ENCODE results near the gene TFF1.

The TFF1 gene

GRCh38 chr21:42390193-42390592 is 23.9 kb upstream of the TFF1 start:
- H3K79me2 ChIP-seq (ENCODE audit: low read length): no peaks in the 10 kb centered on the region
- H3K4me2 ChIP-seq (ENCODE audit: low read length): no peak overlapping the region
- H2AFZ ChIP-seq (ENCODE audit: low read depth, low read length): no peak overlapping the region
- H3K4me1 ChIP-seq (ENCODE audit: low read length): peaks cover 6% of the 10 kb centered on the region
- no peak overlapping the region for H3K27ac ChIP-seq (ENCODE audit: low read length)
- no peaks in the 10 kb centered on the region for H3K9me3 ChIP-seq (ENCODE audit: insufficient read depth, low read length)
- no peak overlapping the region for H3K4me3 ChIP-seq (ENCODE audit: low read length)
- 0 out of 2 replicates have a peak, but pooled peaks cover 8% of the 10 kb centered on the region for H3K27me3 ChIP-seq (ENCODE audit: low read depth, low read length)
- no peaks in the 10 kb centered on the region for H3K36me3 ChIP-seq (replicated peaks; ENCODE audit: low read depth, low read length)
- TF ChIP-seq EZH2phosphoT487 (IDR thresholded peaks at IDR 0.05; ENCODE audit: low read depth): no peak
- no peak for TF ChIP-seq CTCF (IDR thresholded peaks at IDR 0.05; ENCODE audit: low read depth, low read length)
- no peaks in the 10 kb centered on the region for H4K20me1 ChIP-seq (ENCODE audit: insufficient read depth, low read length)
- H3K9ac ChIP-seq (ENCODE audit: low read length): no peak overlapping the region

GRCh38 chr21:42389449-42389835 is 23.1 kb upstream of the TFF1 start:
- Histone ChIP-seq H3K4me1 (ENCODE audit: low read length) (peaks cover 6% of the 10 kb centered on the region), H3K36me3 (replicated peaks; ENCODE audit: low read depth, low read length) (no peaks in the 10 kb centered on the region), H3K27ac (ENCODE audit: low read length) (no peak overlapping the region), H3K79me2 (ENCODE audit: low read length) (no peaks in the 10 kb centered on the region), H3K9ac (ENCODE audit: low read length) (no peak overlapping the region), H3K4me2 (ENCODE audit: low read length) (no peak overlapping the region), H4K20me1 (ENCODE audit: insufficient read depth, low read length) (no peaks in the 10 kb centered on the region), H3K4me3 (ENCODE audit: low read length) (no peak overlapping the region), H3K9me3 (ENCODE audit: insufficient read depth, low read length) (no peaks in the 10 kb centered on the region), H2AFZ (ENCODE audit: low read depth, low read length) (no peak overlapping the region), H3K27me3 (ENCODE audit: low read depth, low read length) (0 out of 2 replicates have a peak, but pooled peaks cover 8% of the 10 kb centered on the region)
- TF ChIP-seq EZH2phosphoT487 (IDR thresholded peaks at IDR 0.05; ENCODE audit: low read depth) (no peak), CTCF (IDR thresholded peaks at IDR 0.05; ENCODE audit: low read depth, low read length) (no peak)

- H3K9me3 ChIP-seq (ENCODE audit: insufficient read depth, low read length): no peaks in the 10 kb centered on the region
- H4K20me1 ChIP-seq (ENCODE audit: insufficient read depth, low read length): no peaks in the 10 kb centered on the region
- no peak overlapping the region for H3K27ac ChIP-seq (ENCODE audit: low read length)
- TF ChIP-seq CTCF (IDR thresholded peaks at IDR 0.05; ENCODE audit: low read depth, low read length) (no peak), EZH2phosphoT487 (IDR thresholded peaks at IDR 0.05; ENCODE audit: low read depth) (no peak)
- no peak overlapping the region for H2AFZ ChIP-seq (ENCODE audit: low read depth, low read length)
- peaks cover 6% of the 10 kb centered on the region for H3K4me1 ChIP-seq (ENCODE audit: low read length)
- no peaks in the 10 kb centered on the region for H3K36me3 ChIP-seq (replicated peaks; ENCODE audit: low read depth, low read length)
- no peak overlapping the region for H3K4me3 ChIP-seq (ENCODE audit: low read length)
- H3K9ac ChIP-seq (ENCODE audit: low read length): no peak overlapping the region
- 0 out of 2 replicates have a peak, but pooled peaks cover 8% of the 10 kb centered on the region for H3K27me3 ChIP-seq (ENCODE audit: low read depth, low read length)
- H3K4me2 ChIP-seq (ENCODE audit: low read length): no peak overlapping the region
- H3K79me2 ChIP-seq (ENCODE audit: low read length): no peaks in the 10 kb centered on the region
Measured at GRCh38 chr21:42388740-42389448, 22.6 kb upstream of the TFF1 start.

- Histone ChIP-seq H3K4me2 (ENCODE audit: low read length) (no peak overlapping the region), H3K27me3 (ENCODE audit: low read depth, low read length) (0 out of 2 replicates have a peak, but pooled peaks cover 8% of the 10 kb centered on the region)
Measured at GRCh38 chr21:42387843-42388340, 21.6 kb upstream of the TFF1 start.

More at GRCh38 chr21:42387843-42388340, 21.6 kb upstream of the TFF1 start:
- H3K4me3 ChIP-seq (ENCODE audit: low read length): no peak overlapping the region
- no peaks in the 10 kb centered on the region for H3K36me3 ChIP-seq (replicated peaks; ENCODE audit: low read depth, low read length)
- no peaks in the 10 kb centered on the region for H3K79me2 ChIP-seq (ENCODE audit: low read length)
- H3K27ac ChIP-seq (ENCODE audit: low read length): no peak overlapping the region
- no peaks in the 10 kb centered on the region for H4K20me1 ChIP-seq (ENCODE audit: insufficient read depth, low read length)
- H2AFZ ChIP-seq (ENCODE audit: low read depth, low read length): no peak overlapping the region
- H3K9ac ChIP-seq (ENCODE audit: low read length): no peak overlapping the region
- H3K9me3 ChIP-seq (ENCODE audit: insufficient read depth, low read length): no peaks in the 10 kb centered on the region
- TF ChIP-seq CTCF (IDR thresholded peaks at IDR 0.05; ENCODE audit: low read depth, low read length): no peak
- TF ChIP-seq EZH2phosphoT487 (IDR thresholded peaks at IDR 0.05; ENCODE audit: low read depth): no peak
- peaks cover 6% of the 10 kb centered on the region for H3K4me1 ChIP-seq (ENCODE audit: low read length)

Measured in OCI-LY3 (cell line).